Endometrium (tissue), 2 donors: Measurements from ENCODE around the gene TRIM60.
"Not testable (repeated sequence)": the region's sequence is repeated elsewhere in the genome, so short reads cannot be mapped to it uniquely, and the experiment has no call there.

Source experiments
- FAIRE-seq: peaks from 2 replicates; lab custom pipeline; 2012; peaks lifted over from hg19 to GRCh38; lab: Jason Lieb, UNC
- donor health status: control.
- donor health status: control.

TRIM60 gene

GRCh38 chr4:165031436-165032211 lies at the start of gene TRIM60:
TRIM60 (plus strand) TSS chr4:165031999; CDS start chr4:165040073, 8,074 bp downstream.
- FAIRE-seq: no peak

- no peak for FAIRE-seq
Observed at GRCh38 chr4:164989471-164989870, 42.3 kb upstream of the TRIM60 start.

GRCh38 chr4:164990786-164991185 lies 41.0 kb upstream of the TRIM60 start:
- not testable (repeated sequence) for FAIRE-seq

- FAIRE-seq: not testable (repeated sequence)
Observed at GRCh38 chr4:164996123-164996522, 35.7 kb upstream of the TRIM60 start.

GRCh38 chr4:164997324-164997723 lies 34.5 kb upstream of the TRIM60 start:
- FAIRE-seq: no peak

- FAIRE-seq: no peak
Observed at GRCh38 chr4:164997941-164998340, 33.9 kb upstream of the TRIM60 start.

GRCh38 chr4:164998526-164999080 lies 33.2 kb upstream of the TRIM60 start:
- not testable (repeated sequence) for FAIRE-seq

- FAIRE-seq: not testable (repeated sequence)
Observed at GRCh38 chr4:165001957-165002356, 29.8 kb upstream of the TRIM60 start.

- FAIRE-seq: no peak
Observed at GRCh38 chr4:165005352-165005925, 26.4 kb upstream of the TRIM60 start.

- no peak for FAIRE-seq
Observed at GRCh38 chr4:165006456-165006855, 25.3 kb upstream of the TRIM60 start.

GRCh38 chr4:165006886-165007285 lies 24.9 kb upstream of the TRIM60 start:
- no peak for FAIRE-seq

GRCh38 chr4:165009493-165010227 lies 22.1 kb upstream of the TRIM60 start:
- FAIRE-seq: no peak

- FAIRE-seq: no peak
Observed at GRCh38 chr4:165010487-165010886, 21.3 kb upstream of the TRIM60 start.

GRCh38 chr4:165010991-165011390 lies 20.8 kb upstream of the TRIM60 start:
- no peak for FAIRE-seq

GRCh38 chr4:165011403-165011802 lies 20.4 kb upstream of the TRIM60 start:
- no peak for FAIRE-seq

- no peak for FAIRE-seq
Observed at GRCh38 chr4:165013691-165014090, 18.1 kb upstream of the TRIM60 start.

GRCh38 chr4:165016971-165017370 lies 14.8 kb upstream of the TRIM60 start:
- FAIRE-seq: no peak

- FAIRE-seq: not testable (repeated sequence)
Observed at GRCh38 chr4:165019995-165020394, 11.8 kb upstream of the TRIM60 start.

GRCh38 chr4:165025782-165026181 lies 6.0 kb upstream of the TRIM60 start:
- FAIRE-seq: not testable (repeated sequence)

- FAIRE-seq: no peak
Observed at GRCh38 chr4:165027762-165028402, 3.9 kb upstream of the TRIM60 start.

GRCh38 chr4:165048170-165048569 lies 16.4 kb downstream of the TRIM60 start:
- no peak for FAIRE-seq

- no peak for FAIRE-seq
Observed at GRCh38 chr4:165052627-165053026, 20.8 kb downstream of the TRIM60 start.
